SK-N-SH (cell line): Measurements from ENCODE around the gene CASZ1. TPM values are rescaled to one million over a fixed set of nuclear protein-coding genes. Genes with fewer than 3 reads are reported as not detected.

Experiments
- CTCF ChIA-PET: fragments of 300-600, 350-600 bp; formaldehyde crosslinking; extraction: SDS; loops from one replicate; lab custom pipeline; 2021; lab: Yijun Ruan, JAX
- POLR2A ChIA-PET: fragments of 350-600 bp; sonication (Branson Sonifier 250); formaldehyde crosslinking; extraction: SDS; loops from one replicate; lab custom pipeline; 2020; ENCODE audit warnings: antibody characterized with exemption, inconsistent platforms; lab: Yijun Ruan, JAX
- DNase-seq: peaks from one replicate; pipeline ENCODE4 v3.0.0; 2012
- H2AFZ ChIP-seq: fragments of 200-600 bp; sonication (generic); 2 replicates; pipeline ENCODE4 v1.8.1; 2016; ENCODE audit warnings: antibody characterized with exemption, mild to moderate bottlenecking, low read depth
- H3F3A ChIP-seq: fragments of 200-600 bp; sonication (generic); replicated peaks from 2 replicates; pipeline ENCODE3; 2016; ENCODE audit warnings: antibody characterized with exemption, mild to moderate bottlenecking; ENCODE audit not compliant: insufficient read depth
- H3K27ac ChIP-seq, 2 experiments: fragments of 200-500 bp in 1 of 2; fragments of 200-600 bp in 1 of 2; sonication (Bioruptor generic) in 1 of 2; sonication (generic), shearing (Covaris generic) in 1 of 2; 2 replicates each; pipeline versions ENCODE4 v1.5.1 to v1.6.1; 2014 to 2016; ENCODE audit warnings: low read depth in 2 of 2, inconsistent platforms in 1 of 2, low read length in 1 of 2, mild to moderate bottlenecking in 1 of 2, mixed read lengths in 1 of 2
- H3K27me3 ChIP-seq: fragments of 200-600 bp; sonication (generic), shearing (Covaris generic); 2 replicates; pipeline ENCODE4 v1.6.1; 2016; ENCODE audit warnings: mixed run types; ENCODE audit not compliant: insufficient read depth
- H3K36me3 ChIP-seq, 2 experiments: fragments of 200-500 bp in 1 of 2; fragments of 200-600 bp in 1 of 2; sonication (Bioruptor generic) in 1 of 2; sonication (generic) in 1 of 2; replicated peaks in 1 of 2; 2 replicates each; pipeline versions ENCODE3 to v1.5.1; 2014 to 2016; ENCODE audit warnings: low read length in 1 of 2, mild to moderate bottlenecking in 1 of 2; ENCODE audit not compliant: insufficient read depth in 2 of 2, control insufficient read depth in 1 of 2
- H3K4me1 ChIP-seq, 2 experiments: fragments of 200-500 bp in 1 of 2; fragments of 200-600 bp in 1 of 2; sonication (Bioruptor generic) in 1 of 2; sonication (generic), shearing (Covaris generic) in 1 of 2; 2 replicates each; pipeline versions ENCODE4 v1.5.1 to v1.6.1; 2014 to 2016; ENCODE audit warnings: low read depth in 1 of 2, low read length in 1 of 2, mixed run types in 1 of 2; ENCODE audit not compliant: insufficient read depth in 2 of 2, control insufficient read depth in 1 of 2
- H3K4me2 ChIP-seq: fragments of 200-600 bp; sonication (generic), shearing (Covaris generic); 2 replicates; pipeline ENCODE4 v1.6.1; 2017; ENCODE audit warnings: mixed run types
- H3K4me3 ChIP-seq, 2 experiments: fragments of 200-500 bp in 1 of 2; fragments of 200-600 bp in 1 of 2; sonication (Bioruptor generic) in 1 of 2; sonication (generic), shearing (Covaris generic) in 1 of 2; 2 replicates each; pipeline versions ENCODE4 v1.5.1 to v1.8.1; 2014 to 2016; ENCODE audit warnings: low read depth in 2 of 2, inconsistent platforms in 1 of 2, low read length in 1 of 2, mild to moderate bottlenecking in 1 of 2, mixed read lengths in 1 of 2, moderate library complexity in 1 of 2
- H3K79me2 ChIP-seq: fragments of 200-600 bp; sonication (generic); 2 replicates; pipeline ENCODE4 v1.8.1; 2017; ENCODE audit warnings: mild to moderate bottlenecking; ENCODE audit not compliant: insufficient read depth
- H3K9ac ChIP-seq: fragments of 200-600 bp; sonication (generic); 2 replicates; pipeline ENCODE4 v1.6.1; 2017; ENCODE audit warnings: mixed run types
- H3K9me2 ChIP-seq: fragments of 200-600 bp; sonication (generic); 2 replicates; pipeline ENCODE4 v1.6.1; 2017; ENCODE audit warnings: mixed run types
- H3K9me3 ChIP-seq: fragments of 200-600 bp; sonication (generic); 2 replicates; pipeline ENCODE4 v1.6.1; 2017; ENCODE audit warnings: mixed run types, mild to moderate bottlenecking, moderate library complexity
- H4K20me1 ChIP-seq: fragments of 200-600 bp; sonication (generic); 2 replicates; pipeline ENCODE4 v1.6.1; 2017; ENCODE audit warnings: mild to moderate bottlenecking, mixed run types; ENCODE audit not compliant: insufficient read depth
- ELF1 ChIP-seq: IDR thresholded peaks from 2 replicates; pipeline ENCODE4 v1.4.0; 2012
- FOXJ3 ChIP-seq: sonication (generic); formaldehyde crosslinking; IDR thresholded peaks from 2 replicates; pipeline ENCODE4 v1.5.1; 2020; ENCODE audit warnings: mild to moderate bottlenecking, missing genetic modification reagents
- MXI1 ChIP-seq: IDR thresholded peaks from 2 replicates; pipeline ENCODE4 v1.6.1; 2012; ENCODE audit warnings: mild to moderate bottlenecking, low read depth, low read length, improper control_type of control experiment
- RCOR1 ChIP-seq: fragments of 150-350 bp; IDR thresholded peaks from 2 replicates; pipeline ENCODE4 v1.6.1; 2017; ENCODE audit warnings: antibody characterized with exemption, low read length
- RFX5 ChIP-seq: IDR thresholded peaks from 2 replicates; pipeline ENCODE4 v1.6.1; 2012; ENCODE audit warnings: mild to moderate bottlenecking, improper control_type of control experiment, low read length
- RXRA ChIP-seq: IDR thresholded peaks from 2 replicates; pipeline ENCODE4 v1.4.0; 2012; ENCODE audit warnings: low read depth, mild to moderate bottlenecking, borderline replicate concordance
- SMC3 ChIP-seq: IDR thresholded peaks from 2 replicates; pipeline ENCODE4 v1.6.1; 2012; ENCODE audit warnings: low read depth, low read length, improper control_type of control experiment
- TAF1 ChIP-seq: IDR thresholded peaks from 2 replicates; pipeline ENCODE4 v1.6.1; 2012; ENCODE audit warnings: low read depth, mild to moderate bottlenecking, low read length, moderate library complexity, borderline replicate concordance
- TCF12 ChIP-seq: IDR thresholded peaks from 2 replicates; pipeline ENCODE4 v1.4.0; 2012
- TEAD4 ChIP-seq: IDR thresholded peaks from 2 replicates; pipeline ENCODE4 v1.4.0; 2012; ENCODE audit warnings: mild to moderate bottlenecking, borderline replicate concordance; ENCODE audit not compliant: insufficient read depth
- YY1 ChIP-seq: IDR thresholded peaks from 2 replicates; pipeline ENCODE4 v1.4.0; 2012; ENCODE audit warnings: low read depth, mild to moderate bottlenecking
- WGBS: methylation state at CpG from one replicate; pipeline ENCODE4 v1.1.6; 2017; ENCODE audit warnings: low lambda C conversion rate; 5-methylcytosine and 5-hydroxymethylcytosine counted together
- polyA plus RNA-seq, 3 experiments: library from polyadenylated mRNA; depleted of rRNA; stranded (reverse); fragments of >200 nt; gene quantifications; 2 replicates each; pipeline ENCODE4 v1.2.3, GENCODE V29; 2012
- TF ChIP-seq, protein P1 (sequence below): IDR thresholded peaks from 2 replicates; pipeline ENCODE4 v1.4.0; 2012; ENCODE audit warnings: low read depth
- TF ChIP-seq, protein P2 (sequence below): IDR thresholded peaks from 2 replicates; pipeline ENCODE4 v1.4.0; 2012; ENCODE audit warnings: low read depth, borderline replicate concordance
- TF ChIP-seq, protein P3 (sequence below): IDR thresholded peaks from 2 replicates; pipeline ENCODE4 v1.6.1; 2012; ENCODE audit warnings: mild to moderate bottlenecking, low read depth, low read length, moderate library complexity
- TF ChIP-seq, protein P4 (sequence below): fragments of 150-350 bp; IDR thresholded peaks from 2 replicates; pipeline ENCODE4 v1.6.1; 2016; ENCODE audit warnings: mild to moderate bottlenecking, low read depth, low read length
- TF ChIP-seq, protein P5 (sequence below): fragments of 150-350 bp; IDR thresholded peaks from 2 replicates; pipeline ENCODE4 v1.6.1; 2017; ENCODE audit warnings: antibody characterized with exemption, low read length, low read depth, borderline replicate concordance

The CASZ1 gene
- polyA plus RNA-seq, 1 of the 3 experiments (the other 2 are of a cell fraction): 0.51 TPM

DNA sequence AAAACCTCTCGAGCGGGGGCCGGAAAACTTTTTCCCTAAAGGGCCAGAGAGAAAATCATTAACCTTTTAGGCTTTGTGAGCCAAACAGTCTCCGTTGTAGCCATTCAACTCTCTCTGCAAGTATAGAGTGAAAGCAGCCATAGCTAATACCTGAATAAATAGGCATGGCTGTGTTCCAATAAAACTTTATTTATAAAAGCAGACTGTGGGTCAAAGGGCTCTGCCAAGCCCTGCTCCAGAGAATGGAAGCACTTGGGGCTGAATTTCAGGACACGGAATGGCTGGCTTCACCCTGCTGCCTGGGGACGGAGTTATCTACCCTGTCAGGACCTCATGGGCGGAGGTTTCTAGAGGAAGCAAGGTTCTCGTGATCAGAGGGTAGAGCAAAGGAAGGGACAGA, 92.7 kb downstream of the CASZ1 start:
- Histone ChIP-seq H3K4me1 (no peaks in the 10 kb centered on the region; a peak in 1 of 4 replicates), H2AFZ (no peak overlapping the region), H3F3A (no peaks in the 10 kb centered on the region), H3K27me3 (no peaks in the 10 kb centered on the region), H3K36me3 (no peaks in the 10 kb centered on the region), H4K20me1 (no peaks in the 10 kb centered on the region), H3K4me2 (no peak overlapping the region), H3K9ac (no peak overlapping the region), H3K9me3 (no peaks in the 10 kb centered on the region), H3K4me3 (no peak overlapping the region), H3K27ac (no peak overlapping the region), H3K9me2 (no peaks in the 10 kb centered on the region), H3K79me2 (no peaks in the 10 kb centered on the region)
- POLR2A ChIA-PET: no interaction called here
- WGBS: 92% methylated on average over 8 of the region's 8 CpGs
- DNase-seq: no peak
- CTCF ChIA-PET: interaction anchor here (1.7 kb wide), 1 partner anchor 163 kb away, joined by 4 read pairs; no protein-coding TSS in a partner anchor
- TF ChIP-seq, protein P1, sequence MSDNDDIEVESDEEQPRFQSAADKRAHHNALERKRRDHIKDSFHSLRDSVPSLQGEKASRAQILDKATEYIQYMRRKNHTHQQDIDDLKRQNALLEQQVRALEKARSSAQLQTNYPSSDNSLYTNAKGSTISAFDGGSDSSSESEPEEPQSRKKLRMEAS: no peak
- TF ChIP-seq FOXJ3 (CRISPR knock-in tag) (no peak), RCOR1 (no peak), SMC3 (no peak), TCF12 (no peak), RXRA (no peak), TAF1 (no peak), TEAD4 (no peak), ELF1 (no peak), MXI1 (no peak), YY1 (no peak), RFX5 (no peak)
- TF ChIP-seq, protein P2, sequence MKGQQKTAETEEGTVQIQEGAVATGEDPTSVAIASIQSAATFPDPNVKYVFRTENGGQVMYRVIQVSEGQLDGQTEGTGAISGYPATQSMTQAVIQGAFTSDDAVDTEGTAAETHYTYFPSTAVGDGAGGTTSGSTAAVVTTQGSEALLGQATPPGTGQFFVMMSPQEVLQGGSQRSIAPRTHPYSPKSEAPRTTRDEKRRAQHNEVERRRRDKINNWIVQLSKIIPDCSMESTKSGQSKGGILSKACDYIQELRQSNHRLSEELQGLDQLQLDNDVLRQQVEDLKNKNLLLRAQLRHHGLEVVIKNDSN: no peak
- TF ChIP-seq, protein P3, sequence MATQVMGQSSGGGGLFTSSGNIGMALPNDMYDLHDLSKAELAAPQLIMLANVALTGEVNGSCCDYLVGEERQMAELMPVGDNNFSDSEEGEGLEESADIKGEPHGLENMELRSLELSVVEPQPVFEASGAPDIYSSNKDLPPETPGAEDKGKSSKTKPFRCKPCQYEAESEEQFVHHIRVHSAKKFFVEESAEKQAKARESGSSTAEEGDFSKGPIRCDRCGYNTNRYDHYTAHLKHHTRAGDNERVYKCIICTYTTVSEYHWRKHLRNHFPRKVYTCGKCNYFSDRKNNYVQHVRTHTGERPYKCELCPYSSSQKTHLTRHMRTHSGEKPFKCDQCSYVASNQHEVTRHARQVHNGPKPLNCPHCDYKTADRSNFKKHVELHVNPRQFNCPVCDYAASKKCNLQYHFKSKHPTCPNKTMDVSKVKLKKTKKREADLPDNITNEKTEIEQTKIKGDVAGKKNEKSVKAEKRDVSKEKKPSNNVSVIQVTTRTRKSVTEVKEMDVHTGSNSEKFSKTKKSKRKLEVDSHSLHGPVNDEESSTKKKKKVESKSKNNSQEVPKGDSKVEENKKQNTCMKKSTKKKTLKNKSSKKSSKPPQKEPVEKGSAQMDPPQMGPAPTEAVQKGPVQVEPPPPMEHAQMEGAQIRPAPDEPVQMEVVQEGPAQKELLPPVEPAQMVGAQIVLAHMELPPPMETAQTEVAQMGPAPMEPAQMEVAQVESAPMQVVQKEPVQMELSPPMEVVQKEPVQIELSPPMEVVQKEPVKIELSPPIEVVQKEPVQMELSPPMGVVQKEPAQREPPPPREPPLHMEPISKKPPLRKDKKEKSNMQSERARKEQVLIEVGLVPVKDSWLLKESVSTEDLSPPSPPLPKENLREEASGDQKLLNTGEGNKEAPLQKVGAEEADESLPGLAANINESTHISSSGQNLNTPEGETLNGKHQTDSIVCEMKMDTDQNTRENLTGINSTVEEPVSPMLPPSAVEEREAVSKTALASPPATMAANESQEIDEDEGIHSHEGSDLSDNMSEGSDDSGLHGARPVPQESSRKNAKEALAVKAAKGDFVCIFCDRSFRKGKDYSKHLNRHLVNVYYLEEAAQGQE: no peak
- TF ChIP-seq, protein P4, sequence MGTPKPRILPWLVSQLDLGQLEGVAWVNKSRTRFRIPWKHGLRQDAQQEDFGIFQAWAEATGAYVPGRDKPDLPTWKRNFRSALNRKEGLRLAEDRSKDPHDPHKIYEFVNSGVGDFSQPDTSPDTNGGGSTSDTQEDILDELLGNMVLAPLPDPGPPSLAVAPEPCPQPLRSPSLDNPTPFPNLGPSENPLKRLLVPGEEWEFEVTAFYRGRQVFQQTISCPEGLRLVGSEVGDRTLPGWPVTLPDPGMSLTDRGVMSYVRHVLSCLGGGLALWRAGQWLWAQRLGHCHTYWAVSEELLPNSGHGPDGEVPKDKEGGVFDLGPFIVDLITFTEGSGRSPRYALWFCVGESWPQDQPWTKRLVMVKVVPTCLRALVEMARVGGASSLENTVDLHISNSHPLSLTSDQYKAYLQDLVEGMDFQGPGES: no peak
- TF ChIP-seq, protein P5, sequence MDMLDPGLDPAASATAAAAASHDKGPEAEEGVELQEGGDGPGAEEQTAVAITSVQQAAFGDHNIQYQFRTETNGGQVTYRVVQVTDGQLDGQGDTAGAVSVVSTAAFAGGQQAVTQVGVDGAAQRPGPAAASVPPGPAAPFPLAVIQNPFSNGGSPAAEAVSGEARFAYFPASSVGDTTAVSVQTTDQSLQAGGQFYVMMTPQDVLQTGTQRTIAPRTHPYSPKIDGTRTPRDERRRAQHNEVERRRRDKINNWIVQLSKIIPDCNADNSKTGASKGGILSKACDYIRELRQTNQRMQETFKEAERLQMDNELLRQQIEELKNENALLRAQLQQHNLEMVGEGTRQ: no peak
